HG02840 (cell line): Measurements from ENCODE around the gene MYO18B.

Source experiments
- ATAC-seq: cut with Tn5 transposase; IDR thresholded peaks from one replicate; pipeline ENCODE4 v1.9.1; 2021; ENCODE audit warnings: mild to moderate bottlenecking, moderate library complexity, moderate number of reproducible peaks; ENCODE audit not compliant: unreplicated experiment, low FRiP score

MYO18B gene

GRCh38 chr22:25748140-25748539 lies 6.2 kb downstream of the MYO18B start:
- no peak for ATAC-seq

GRCh38 chr22:25748704-25749103 lies 6.7 kb downstream of the MYO18B start:
- no peak for ATAC-seq

GRCh38 chr22:25749420-25750169 lies 7.6 kb downstream of the MYO18B start:
- ATAC-seq, result no peak

DNA sequence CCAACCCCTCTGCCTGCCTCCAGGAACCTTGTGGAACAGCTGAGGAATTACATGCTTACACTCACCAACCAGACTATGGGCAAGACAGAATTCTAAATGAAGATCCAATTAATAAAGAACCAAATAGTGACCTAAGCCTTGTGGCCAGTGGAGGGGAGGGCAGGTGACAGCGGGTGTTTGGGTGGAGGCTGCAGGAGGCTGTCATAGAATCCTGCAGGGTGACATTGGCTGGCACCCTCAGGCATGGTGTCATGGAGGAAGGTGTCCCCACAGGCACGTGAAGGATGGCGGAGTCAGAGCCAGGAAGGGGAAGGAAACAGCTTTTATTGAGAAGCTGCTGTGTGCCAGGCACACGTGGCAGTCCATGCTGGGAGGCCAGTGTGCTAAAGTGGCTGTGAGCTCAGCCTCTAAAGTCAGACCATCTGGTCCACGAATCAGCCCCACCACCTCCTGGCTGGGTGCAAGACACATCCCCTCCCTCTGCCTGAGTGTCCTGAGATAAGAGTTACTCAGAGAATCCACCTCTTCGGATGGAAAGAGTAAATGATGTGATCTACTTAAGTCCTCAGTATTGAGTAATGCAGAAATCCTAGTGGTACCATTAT lies 8.7 kb downstream of the MYO18B start:
- no peak for ATAC-seq

DNA sequence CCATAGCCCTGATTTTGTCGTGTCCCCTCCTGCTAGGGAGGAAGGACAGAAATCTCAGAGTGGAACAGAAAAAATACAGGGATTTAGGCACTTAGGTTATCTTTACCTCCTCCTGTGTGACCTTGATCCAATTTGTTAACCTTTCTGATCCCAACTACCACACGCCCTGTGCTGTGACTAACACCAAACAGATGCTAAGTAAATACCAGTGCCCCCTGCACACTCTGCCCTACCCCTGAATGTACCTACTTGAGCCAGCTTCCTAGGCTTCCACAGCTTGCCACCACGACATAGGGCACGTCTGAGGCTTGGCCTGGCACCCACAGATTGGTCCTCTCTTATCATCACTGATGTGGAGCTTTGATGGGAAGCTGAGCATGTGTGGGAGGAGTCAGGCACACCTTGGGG lies 9.2 kb downstream of the MYO18B start:
- ATAC-seq, result no peak

- no peak for ATAC-seq
Observed at GRCh38 chr22:25752615-25753214, 10.7 kb downstream of the MYO18B start.

- ATAC-seq, result no peak
Observed at GRCh38 chr22:25753252-25753651, 11.3 kb downstream of the MYO18B start.

GRCh38 chr22:25754527-25755202 lies 12.7 kb downstream of the MYO18B start:
- ATAC-seq, result no peak

DNA sequence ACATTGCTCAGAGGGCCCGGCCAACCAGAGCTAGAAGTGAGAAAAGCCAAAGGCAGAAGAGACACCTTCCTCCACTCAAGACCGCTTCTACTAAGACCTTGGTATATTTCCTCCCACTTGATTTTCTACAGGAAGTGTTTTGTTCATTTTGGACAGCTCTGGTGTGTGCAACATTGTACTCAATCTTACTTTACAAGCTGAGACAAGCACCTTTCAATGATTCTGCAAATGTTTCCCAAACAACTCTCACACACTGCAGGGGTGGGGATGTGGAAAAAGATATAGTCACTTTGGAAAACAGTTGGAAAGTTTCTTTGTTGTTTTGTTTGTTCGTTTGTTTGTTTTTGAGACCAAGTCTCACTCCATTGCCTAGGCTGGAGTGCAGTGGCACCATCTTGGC lies 15.7 kb downstream of the MYO18B start:
- ATAC-seq, result no peak

- ATAC-seq, result no peak
Observed at GRCh38 chr22:25758316-25758715, 16.3 kb downstream of the MYO18B start.

GRCh38 chr22:25759825-25760231 lies 17.8 kb downstream of the MYO18B start:
- ATAC-seq, result no peak

DNA sequence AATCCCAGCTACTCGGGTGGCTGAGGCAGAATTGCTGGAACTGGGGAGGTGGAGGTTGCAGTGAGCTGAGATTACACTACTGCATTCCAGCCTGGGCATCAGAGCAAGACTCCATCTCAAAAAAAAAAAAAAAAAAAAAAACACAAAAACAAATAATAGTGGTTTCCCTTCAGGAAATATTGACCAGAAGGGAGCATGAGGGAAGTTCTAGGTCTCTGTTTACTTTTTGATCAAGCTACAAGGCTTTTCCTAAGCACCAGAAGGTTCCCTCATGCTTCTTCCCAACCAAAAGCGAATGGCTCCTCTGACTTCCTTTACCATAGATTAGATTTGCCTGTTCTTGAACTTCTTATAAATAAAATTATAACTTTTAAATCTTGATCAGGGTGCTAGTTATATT lies 18.3 kb downstream of the MYO18B start:
- ATAC-seq, result no peak

GRCh38 chr22:25760848-25761595 lies 19.0 kb downstream of the MYO18B start:
- ATAC-seq, result no peak

- no peak for ATAC-seq
Observed at GRCh38 chr22:25762147-25762546, 20.2 kb downstream of the MYO18B start.

DNA sequence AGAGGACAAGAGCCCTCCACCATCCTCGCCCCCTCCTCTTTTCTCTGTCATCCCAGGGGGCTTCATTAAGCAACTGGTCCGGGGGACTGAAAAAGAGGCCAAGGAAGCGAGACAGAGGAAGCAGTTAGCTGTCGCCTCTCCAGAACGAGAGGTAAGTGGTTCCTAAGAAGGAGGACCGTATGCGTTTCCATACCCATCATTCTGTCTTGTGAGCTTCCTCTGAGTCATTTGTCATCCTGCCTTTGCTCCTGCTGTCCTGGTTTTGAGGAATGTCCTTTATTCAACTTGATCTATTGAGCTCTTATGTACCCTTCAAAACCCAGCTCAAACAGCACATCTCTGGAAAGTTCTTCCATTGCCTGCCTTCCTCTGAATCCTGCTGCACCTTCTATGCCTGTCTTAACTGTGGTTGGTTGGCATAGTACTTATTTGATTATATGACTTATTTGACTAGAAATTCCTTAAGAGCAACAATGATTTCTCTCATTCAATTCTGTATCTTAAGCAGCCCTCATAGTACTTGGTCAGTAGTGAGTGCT lies 21.3 kb downstream of the MYO18B start:
- no peak for ATAC-seq

DNA sequence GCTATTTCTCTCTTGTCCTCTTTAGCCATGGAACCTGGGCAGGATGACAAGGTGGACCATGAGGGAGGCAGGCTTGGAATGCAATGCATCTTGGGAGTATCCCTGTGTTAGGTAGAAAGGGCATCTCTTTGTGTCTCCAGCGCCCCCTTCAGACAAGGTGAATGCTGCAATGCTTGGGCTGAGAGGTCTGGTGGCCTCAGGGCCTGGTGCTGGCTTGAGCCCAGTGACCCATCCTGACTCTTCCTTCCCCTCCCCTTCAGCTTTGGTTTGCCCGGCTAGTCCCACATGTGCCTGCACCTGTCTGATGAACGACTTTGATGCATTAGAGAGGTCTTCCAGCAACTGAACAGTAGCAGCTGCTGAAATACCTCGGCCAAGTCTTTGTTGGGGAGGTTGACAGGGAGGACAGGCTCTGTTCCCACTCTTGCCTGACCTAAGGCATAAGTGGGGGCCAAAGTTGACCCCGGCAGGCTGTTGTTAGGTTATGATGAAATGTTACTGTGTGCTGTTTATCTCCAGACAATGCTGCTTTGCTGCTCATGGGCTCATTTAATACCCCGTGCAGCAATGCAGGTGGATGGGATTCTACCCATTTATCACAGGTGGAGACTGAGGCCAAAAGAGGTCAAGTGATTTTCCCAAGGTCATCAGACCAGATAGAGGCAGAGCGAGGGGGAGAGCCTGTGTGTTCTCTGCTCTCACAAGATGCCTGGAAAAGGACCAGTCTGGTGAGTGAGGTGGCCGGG lies 22.5 kb downstream of the MYO18B start:
- ATAC-seq, result no peak

DNA sequence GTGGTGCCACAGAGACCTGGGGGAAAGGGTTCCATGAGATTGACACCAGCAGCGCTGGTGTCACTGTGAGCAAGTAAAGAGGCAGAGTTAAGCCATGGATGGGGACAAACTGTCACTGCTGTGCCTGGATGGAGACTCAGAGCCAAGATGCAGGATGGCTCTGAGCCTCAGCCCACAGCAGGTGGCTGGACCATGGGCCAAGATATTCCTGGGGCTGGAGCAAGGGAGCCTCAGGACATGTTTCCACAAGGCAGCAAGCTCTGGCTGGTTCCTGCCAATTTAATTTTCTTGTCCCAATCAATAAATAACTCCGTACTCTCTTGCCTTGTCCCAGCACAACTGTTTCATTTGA lies 23.0 kb downstream of the MYO18B start:
- ATAC-seq, result no peak

DNA sequence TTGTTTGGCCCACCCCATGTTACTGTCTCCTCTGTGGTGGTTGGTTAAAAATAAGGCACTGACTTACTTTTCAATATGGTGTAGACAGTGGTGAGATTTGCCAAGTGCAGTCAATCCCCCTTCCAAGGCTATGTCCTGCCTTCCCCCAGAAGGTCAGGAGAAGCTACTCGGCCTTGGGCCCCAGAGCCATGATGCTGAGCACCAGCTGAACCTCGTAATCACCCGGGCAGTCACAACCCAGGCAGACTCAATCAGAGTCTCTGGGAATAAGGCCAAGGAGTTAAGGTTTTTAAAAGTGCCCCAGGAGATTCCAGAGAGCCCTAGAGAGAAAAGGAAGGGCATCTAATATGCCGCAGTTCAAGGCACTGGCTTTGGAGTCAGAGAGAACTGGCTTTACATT lies 23.8 kb downstream of the MYO18B start:
- no peak for ATAC-seq

DNA sequence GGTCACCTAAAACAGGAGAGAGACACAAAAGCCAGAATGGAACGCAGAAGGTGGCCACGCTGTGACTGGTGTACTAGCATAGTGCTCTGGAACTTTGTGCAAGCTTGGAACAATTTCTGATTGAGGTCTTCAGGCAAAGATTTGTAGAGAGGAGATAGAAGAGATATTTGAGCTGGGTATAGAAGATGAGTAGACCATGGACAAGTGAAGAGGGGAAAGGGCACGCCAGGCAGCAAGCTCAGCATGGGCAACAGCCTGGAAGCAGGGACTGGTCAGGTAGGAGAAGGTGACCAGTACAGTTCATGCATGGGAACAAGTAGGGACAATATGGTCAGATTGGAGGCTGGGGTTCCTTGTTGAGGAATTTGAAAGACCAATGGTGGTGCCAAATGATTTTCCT lies 24.4 kb downstream of the MYO18B start:
- no peak for ATAC-seq

GRCh38 chr22:25770333-25770732 lies 28.3 kb downstream of the MYO18B start:
- ATAC-seq, result no peak
